ENCODE measurements around the gene GRK1.

- TF ChIP-seq EZH2 (IDR thresholded peaks at IDR 0.05; ENCODE audit: insufficient read depth, poor library complexity, severe bottlenecking): no peak
- no peak for TF ChIP-seq EZH2phosphoT487 (IDR thresholded peaks at IDR 0.05; ENCODE audit: insufficient read depth, low read depth)
These were observed 32.0 kb upstream of the GRK1 start for GRCh38 chr13:113635048-113635420.
